Activated CD4-positive, CD25-positive, alpha-beta regulatory T cell treated with anti-CD3 and anti-CD28 coated beads, Interleukin-2, amount 50 U/mL, for 16 hours (primary cell): Measurements from ENCODE around the gene LMTK3.

Experiments
- DNase-seq: peaks from one replicate; pipeline ENCODE4 v3.0.0-alpha.2; 2020; ENCODE audit warnings: low read depth, low spot score

The LMTK3 gene

GRCh38 chr19:48445606-48446481 lies 65.8 kb downstream of the LMTK3 start, which contains the start of gene GRWD1:
Gene GRWD1 (plus strand): TSS chr19:48445983. CDS start chr19:48446006, 23 bp downstream.
- DNase-seq = peak; percentile 95

- no peak for DNase-seq
Measured at GRCh38 chr19:48445256-48445605, 66.4 kb downstream of the LMTK3 start.

- DNase-seq = no peak
Measured at GRCh38 chr19:48444936-48445200, 66.8 kb downstream of the LMTK3 start.

- DNase-seq = no peak
Measured at GRCh38 chr19:48444129-48444935, 67.3 kb downstream of the LMTK3 start.

- no peak for DNase-seq
Measured at GRCh38 chr19:48443731-48444128, 67.9 kb downstream of the LMTK3 start.

GRCh38 chr19:48443256-48443655 lies 68.4 kb downstream of the LMTK3 start:
- DNase-seq = no peak

- no peak for DNase-seq
Measured at GRCh38 chr19:48442116-48443035, 69.3 kb downstream of the LMTK3 start.

- DNase-seq = no peak
Measured at GRCh38 chr19:48441360-48442050, 70.1 kb downstream of the LMTK3 start.

- no peak for DNase-seq
Measured at GRCh38 chr19:48436586-48436985, 75.0 kb downstream of the LMTK3 start.
